H1 (cell line): ENCODE data around the gene ANKS1B. TPM values are rescaled to one million over a fixed set of nuclear protein-coding genes. Genes with fewer than 3 reads are reported as not detected.

Source experiments
- CHD2 ChIP-seq: IDR thresholded peaks from 2 replicates; pipeline ENCODE4 v1.6.1; 2012; ENCODE audit warnings: low read length, improper control_type of control experiment
- polyA plus RNA-seq, 7 experiments: library from polyadenylated mRNA; depleted of rRNA in 3 of 7; stranded (reverse) in 5 of 7; unstranded in 2 of 7; fragments of >200 nt in 5 of 7; fragments of 200-250 nt in 2 of 7; gene quantifications; 1 replicate in 5 of 7; 2 replicates in 1 of 7; 4 replicates in 1 of 7; pipeline versions ENCODE4 v1.2.1 to v1.2.3, GENCODE V29; 2011 to 2013; ENCODE audit warnings: missing spikeins in 2 of 7, mixed read lengths in 2 of 7
- total RNA-seq: library from RNA; stranded (reverse); fragmentation: NEBNext Ultra II Directional; extraction: Animal tissue kit (Norgen Biotek cat#: 25700); gene quantifications from 2 replicates; pipeline ENCODE4 v1.2.1, GENCODE V29; 2021
- TF ChIP-seq, protein P1 (sequence below): IDR thresholded peaks from 2 replicates; pipeline ENCODE4 v1.6.1; 2011; ENCODE audit warnings: low read depth, mild to moderate bottlenecking, low read length; ENCODE audit not compliant: insufficient read depth
- TF ChIP-seq, protein P2 (sequence below): IDR thresholded peaks from 2 replicates; pipeline ENCODE4 v1.6.1; 2012; ENCODE audit warnings: inconsistent platforms

ANKS1B gene
- total and polyA plus RNA-seq, 2 of the 8 experiments (the other 6 are each of a cell fraction or from before 2014, with no cell fraction given): 2.7 to 6.1 TPM

DNA sequence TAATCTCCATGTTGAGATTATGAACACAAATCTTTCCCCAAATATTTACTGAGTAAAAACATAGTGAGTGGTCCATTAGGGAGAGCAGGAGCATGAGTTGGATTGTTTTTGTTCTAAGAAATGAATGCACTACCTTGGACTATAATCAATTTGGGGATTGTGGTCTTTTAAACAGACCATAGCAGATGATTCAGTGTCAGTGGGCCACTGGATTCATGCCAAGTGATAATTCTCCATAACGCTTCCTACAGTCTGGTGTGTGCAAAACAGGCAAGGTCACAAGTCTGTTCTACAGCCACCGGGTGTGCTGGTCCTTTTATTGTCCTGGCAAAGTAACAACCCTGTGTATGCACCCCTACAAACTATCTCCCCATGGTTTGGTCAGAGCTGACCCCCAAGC is 1073.3 kb downstream of the ANKS1B start (continued):
- TF ChIP-seq, protein P1, sequence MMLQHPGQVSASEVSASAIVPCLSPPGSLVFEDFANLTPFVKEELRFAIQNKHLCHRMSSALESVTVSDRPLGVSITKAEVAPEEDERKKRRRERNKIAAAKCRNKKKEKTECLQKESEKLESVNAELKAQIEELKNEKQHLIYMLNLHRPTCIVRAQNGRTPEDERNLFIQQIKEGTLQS: no peak
- TF ChIP-seq CHD2: no peak
- TF ChIP-seq, protein P2, sequence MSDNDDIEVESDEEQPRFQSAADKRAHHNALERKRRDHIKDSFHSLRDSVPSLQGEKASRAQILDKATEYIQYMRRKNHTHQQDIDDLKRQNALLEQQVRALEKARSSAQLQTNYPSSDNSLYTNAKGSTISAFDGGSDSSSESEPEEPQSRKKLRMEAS: no peak
